Panc1 (cell line): ENCODE data around the gene CYP3A4. TPM values are rescaled to one million over a fixed set of nuclear protein-coding genes. Genes with fewer than 3 reads are reported as not detected.

Experiments used
- ATAC-seq: fragments of 200-7000 bp; cut with Tn5 transposase; 2 replicates; pipeline ENCODE4 v1.9.1; 2020; ENCODE audit warnings: mild to moderate bottlenecking, moderate library complexity
- BruUV-seq: library from RNA; stranded (reverse); fragments of 400-500 nt; replicated peaks from 2 replicates; lab custom pipeline; 2021; lab: Mats Ljungman, UMichigan
- CTCF ChIA-PET: fragments of 300-600 bp; sonication (Branson Sonifier 250); formaldehyde crosslinking; loops from one replicate; lab custom pipeline; 2022; ENCODE audit warnings: antibody characterized with exemption; lab: Charles Lee
- POLR2A ChIA-PET: fragments of 300-600 bp; sonication (Branson Sonifier 250); formaldehyde crosslinking; loops from one replicate; lab custom pipeline; 2022; ENCODE audit warnings: antibody characterized with exemption; lab: Charles Lee
- DNase-seq: peaks from one replicate; pipeline ENCODE4 v3.0.0-alpha.2; 2010; ENCODE audit warnings: low read depth, low spot score
- H3K27ac ChIP-seq: 2 replicates; pipeline ENCODE4 v1.5.1; 2011; ENCODE audit warnings: mild to moderate bottlenecking, low read length, inconsistent platforms
- H3K27me3 ChIP-seq: fragments of 200-500 bp; sonication (Bioruptor generic); 2 replicates; pipeline ENCODE4 v1.6.0; 2014; ENCODE audit warnings: low read length, inconsistent platforms; ENCODE audit not compliant: control insufficient read depth, insufficient read depth
- H3K36me3 ChIP-seq: fragments of 200-500 bp; sonication (Bioruptor generic); 2 replicates; pipeline ENCODE4 v1.5.1; 2014; ENCODE audit warnings: inconsistent platforms, mild to moderate bottlenecking, low read length, moderate library complexity; ENCODE audit not compliant: control insufficient read depth, insufficient read depth
- H3K4me1 ChIP-seq: 2 replicates; pipeline ENCODE4 v1.5.1; 2011; ENCODE audit warnings: inconsistent platforms, mild to moderate bottlenecking, low read length, moderate library complexity; ENCODE audit not compliant: control insufficient read depth, insufficient read depth
- H3K4me3 ChIP-seq, 2 experiments: 2 replicates each; pipeline ENCODE4 v1.5.1; 2011 to 2012; ENCODE audit warnings: low read depth in 2 of 2, low read length in 2 of 2, mild to moderate bottlenecking in 2 of 2, inconsistent platforms in 1 of 2, moderate library complexity in 1 of 2
- H3K9me3 ChIP-seq: fragments of 200-500 bp; sonication (Bioruptor generic); 2 replicates; pipeline ENCODE4 v1.5.1; 2014; ENCODE audit warnings: low read depth, mild to moderate bottlenecking, inconsistent platforms, low read length, moderate library complexity; ENCODE audit not compliant: control insufficient read depth, insufficient read depth
- POLR2AphosphoS5 ChIP-seq: IDR thresholded peaks from 2 replicates; pipeline ENCODE4 v1.6.1; 2012; ENCODE audit warnings: mild to moderate bottlenecking, low read depth, low read length, moderate library complexity
- SIN3A ChIP-seq: IDR thresholded peaks from 2 replicates; pipeline ENCODE4 v1.6.1; 2012; ENCODE audit warnings: low read depth, mild to moderate bottlenecking, low read length, moderate library complexity, borderline replicate concordance; ENCODE audit not compliant: insufficient read depth
- TCF7L2 ChIP-seq: IDR thresholded peaks from 2 replicates; pipeline ENCODE4 v1.6.1; 2011; ENCODE audit warnings: mild to moderate bottlenecking, low read depth, low read length, inconsistent platforms
- in situ Hi-C: cut with HindIII; loops from 2 replicates; pipeline ENCODE4 v1.10.0; 2016; ENCODE audit warnings: low sequenced_read_pairs, low pct_unique_long_range_greater_than_20kb
- intact Hi-C: fragments of 100-400 bp; cut with micrococcal nuclease; formaldehyde crosslinking; loops from one replicate; pipeline ENCODE4 v1.10.0; 2022; ENCODE audit not compliant: unreplicated experiment
- total RNA-seq: library from RNA; stranded (reverse); gene quantifications from one replicate; pipeline ENCODE4 v1.2.1, GENCODE V29; 2021; ENCODE audit not compliant: unreplicated experiment
- TF ChIP-seq, protein P1 (sequence below): fragments of 450-650 bp; IDR thresholded peaks from 2 replicates; pipeline ENCODE4 v1.5.1; 2017; ENCODE audit warnings: mild to moderate bottlenecking
- TF ChIP-seq, protein P2 (sequence below), 2 experiments: IDR thresholded peaks; 2 replicates each; pipeline ENCODE4 v1.6.1; 2011 to 2012; ENCODE audit warnings: low read depth in 2 of 2, control low read depth in 1 of 2, low read length in 1 of 2, mild to moderate bottlenecking in 1 of 2, moderate library complexity in 1 of 2; ENCODE audit not compliant: insufficient read depth in 1 of 2

Gene CYP3A4
- total RNA-seq, 1 experiment from 2014 or later, result 0.15 TPM

DNA sequence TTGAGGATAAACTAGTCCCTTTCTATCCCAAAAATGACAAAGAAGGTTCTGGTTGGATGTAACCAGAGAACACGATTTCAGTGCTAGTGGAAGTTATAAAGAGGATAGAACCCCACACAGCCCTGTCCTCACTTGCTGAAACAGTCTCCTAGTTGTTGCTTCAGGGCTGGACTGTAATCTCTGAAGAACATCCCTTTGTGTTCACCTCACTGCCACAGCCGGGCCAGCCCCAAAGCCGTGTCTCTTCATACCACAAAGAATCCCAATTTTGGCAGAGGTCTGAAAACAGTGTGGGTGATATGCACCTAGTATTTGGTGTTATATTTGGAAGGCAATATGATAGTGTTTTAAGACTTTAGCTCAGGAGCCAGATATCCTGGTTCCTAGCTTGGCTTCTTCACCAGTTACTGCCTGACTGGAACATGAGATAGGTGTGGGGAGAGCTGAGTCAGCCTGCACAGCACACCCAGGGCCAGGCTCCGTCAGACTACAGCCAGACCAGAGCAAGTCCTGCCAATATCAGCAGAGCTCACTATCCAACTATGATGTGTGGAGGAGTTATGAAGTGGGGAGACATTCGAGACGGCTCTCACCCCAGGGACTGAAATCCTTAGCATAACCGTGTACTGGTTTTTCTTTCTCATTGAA lies 21.2 kb downstream of the CYP3A4 start:
- H3K27me3 ChIP-seq, result peaks cover 34% of the 10 kb centered on the region
- ChIA-PET POLR2A (no interaction called here), CTCF (no interaction called here)
- no TSS peak for BruUV-seq
- no peak for TF ChIP-seq SIN3A
- no peak for TF ChIP-seq POLR2AphosphoS5
- TF ChIP-seq, protein P1, sequence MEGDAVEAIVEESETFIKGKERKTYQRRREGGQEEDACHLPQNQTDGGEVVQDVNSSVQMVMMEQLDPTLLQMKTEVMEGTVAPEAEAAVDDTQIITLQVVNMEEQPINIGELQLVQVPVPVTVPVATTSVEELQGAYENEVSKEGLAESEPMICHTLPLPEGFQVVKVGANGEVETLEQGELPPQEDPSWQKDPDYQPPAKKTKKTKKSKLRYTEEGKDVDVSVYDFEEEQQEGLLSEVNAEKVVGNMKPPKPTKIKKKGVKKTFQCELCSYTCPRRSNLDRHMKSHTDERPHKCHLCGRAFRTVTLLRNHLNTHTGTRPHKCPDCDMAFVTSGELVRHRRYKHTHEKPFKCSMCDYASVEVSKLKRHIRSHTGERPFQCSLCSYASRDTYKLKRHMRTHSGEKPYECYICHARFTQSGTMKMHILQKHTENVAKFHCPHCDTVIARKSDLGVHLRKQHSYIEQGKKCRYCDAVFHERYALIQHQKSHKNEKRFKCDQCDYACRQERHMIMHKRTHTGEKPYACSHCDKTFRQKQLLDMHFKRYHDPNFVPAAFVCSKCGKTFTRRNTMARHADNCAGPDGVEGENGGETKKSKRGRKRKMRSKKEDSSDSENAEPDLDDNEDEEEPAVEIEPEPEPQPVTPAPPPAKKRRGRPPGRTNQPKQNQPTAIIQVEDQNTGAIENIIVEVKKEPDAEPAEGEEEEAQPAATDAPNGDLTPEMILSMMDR, result no peak
- TF ChIP-seq, protein P2, sequence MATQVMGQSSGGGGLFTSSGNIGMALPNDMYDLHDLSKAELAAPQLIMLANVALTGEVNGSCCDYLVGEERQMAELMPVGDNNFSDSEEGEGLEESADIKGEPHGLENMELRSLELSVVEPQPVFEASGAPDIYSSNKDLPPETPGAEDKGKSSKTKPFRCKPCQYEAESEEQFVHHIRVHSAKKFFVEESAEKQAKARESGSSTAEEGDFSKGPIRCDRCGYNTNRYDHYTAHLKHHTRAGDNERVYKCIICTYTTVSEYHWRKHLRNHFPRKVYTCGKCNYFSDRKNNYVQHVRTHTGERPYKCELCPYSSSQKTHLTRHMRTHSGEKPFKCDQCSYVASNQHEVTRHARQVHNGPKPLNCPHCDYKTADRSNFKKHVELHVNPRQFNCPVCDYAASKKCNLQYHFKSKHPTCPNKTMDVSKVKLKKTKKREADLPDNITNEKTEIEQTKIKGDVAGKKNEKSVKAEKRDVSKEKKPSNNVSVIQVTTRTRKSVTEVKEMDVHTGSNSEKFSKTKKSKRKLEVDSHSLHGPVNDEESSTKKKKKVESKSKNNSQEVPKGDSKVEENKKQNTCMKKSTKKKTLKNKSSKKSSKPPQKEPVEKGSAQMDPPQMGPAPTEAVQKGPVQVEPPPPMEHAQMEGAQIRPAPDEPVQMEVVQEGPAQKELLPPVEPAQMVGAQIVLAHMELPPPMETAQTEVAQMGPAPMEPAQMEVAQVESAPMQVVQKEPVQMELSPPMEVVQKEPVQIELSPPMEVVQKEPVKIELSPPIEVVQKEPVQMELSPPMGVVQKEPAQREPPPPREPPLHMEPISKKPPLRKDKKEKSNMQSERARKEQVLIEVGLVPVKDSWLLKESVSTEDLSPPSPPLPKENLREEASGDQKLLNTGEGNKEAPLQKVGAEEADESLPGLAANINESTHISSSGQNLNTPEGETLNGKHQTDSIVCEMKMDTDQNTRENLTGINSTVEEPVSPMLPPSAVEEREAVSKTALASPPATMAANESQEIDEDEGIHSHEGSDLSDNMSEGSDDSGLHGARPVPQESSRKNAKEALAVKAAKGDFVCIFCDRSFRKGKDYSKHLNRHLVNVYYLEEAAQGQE (IDR thresholded peaks at IDR 0.05; ENCODE audit: insufficient read depth in 1 of 2, low read depth in 2 of 2, low read length in 1 of 2), result no peak
- TF ChIP-seq TCF7L2, result no peak
- H3K36me3 ChIP-seq, result no peaks in the 10 kb centered on the region
- intact Hi-C loops, result no loop called here
- ATAC-seq (no peak), DNase-seq (no peak)
- no peaks in the 10 kb centered on the region for H3K4me1 ChIP-seq
- no peaks in the 10 kb centered on the region for H3K9me3 ChIP-seq
- no peak overlapping the region for H3K4me3 ChIP-seq
- in situ Hi-C loops, result no loop called here
- no peak overlapping the region for H3K27ac ChIP-seq

- in situ Hi-C loops, result no loop called here
- H3K27ac ChIP-seq, result no peak overlapping the region
- peaks cover 5% of the 10 kb centered on the region for H3K27me3 ChIP-seq
- intact Hi-C loops, result no loop called here
- no peaks in the 10 kb centered on the region for H3K9me3 ChIP-seq
- no peaks in the 10 kb centered on the region for H3K4me1 ChIP-seq
- ChIA-PET CTCF (no interaction called here), POLR2A (no interaction called here)
- BruUV-seq, result no TSS peak
- H3K36me3 ChIP-seq, result no peaks in the 10 kb centered on the region
- TF ChIP-seq POLR2AphosphoS5, result no peak
- TF ChIP-seq, protein P1, result no peak
- no peak for TF ChIP-seq SIN3A
- no peak for TF ChIP-seq TCF7L2
- TF ChIP-seq, protein P2 (IDR thresholded peaks at IDR 0.05; ENCODE audit: insufficient read depth in 1 of 2, low read depth in 2 of 2, low read length in 1 of 2), result no peak
- ATAC-seq (no peak), DNase-seq (no peak)
- no peak overlapping the region for H3K4me3 ChIP-seq
Observed at GRCh38 chr7:99755085-99755484, 28.9 kb downstream of the CYP3A4 start.
